GM19351 (cell line): ENCODE data around the gene FGD4.

Source experiments
- ATAC-seq: cut with Tn5 transposase; IDR thresholded peaks from one replicate; pipeline ENCODE4 v1.9.1; 2021; ENCODE audit warnings: mild to moderate bottlenecking, moderate library complexity; ENCODE audit not compliant: unreplicated experiment

FGD4 gene

DNA sequence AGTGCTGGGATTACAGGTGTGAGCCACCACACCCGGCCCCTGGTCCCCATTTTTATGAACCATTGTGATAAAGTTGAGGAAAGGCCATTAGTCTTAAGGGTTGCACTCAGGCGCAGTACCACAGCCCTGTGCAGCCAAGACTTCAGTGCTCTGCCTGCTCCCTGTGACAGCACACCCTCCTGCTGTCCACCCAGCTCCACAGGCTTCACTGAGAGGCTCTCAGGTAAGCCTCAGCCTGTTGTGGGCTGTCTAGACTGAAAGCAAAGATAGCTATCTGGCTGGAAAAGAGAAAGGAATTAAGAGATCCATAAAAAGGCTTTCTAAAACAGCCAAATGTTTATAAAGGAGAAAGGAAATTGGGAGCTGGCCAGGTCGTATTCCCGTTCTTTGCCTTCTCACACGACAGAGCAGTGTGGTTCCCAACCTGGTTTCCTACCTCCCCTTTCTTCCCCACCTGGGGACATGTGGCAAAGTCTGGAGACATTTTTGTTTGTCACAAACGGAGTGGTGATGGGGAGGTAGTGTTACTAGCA lies 260.6 kb downstream of the FGD4 start:
- ATAC-seq: no peak

DNA sequence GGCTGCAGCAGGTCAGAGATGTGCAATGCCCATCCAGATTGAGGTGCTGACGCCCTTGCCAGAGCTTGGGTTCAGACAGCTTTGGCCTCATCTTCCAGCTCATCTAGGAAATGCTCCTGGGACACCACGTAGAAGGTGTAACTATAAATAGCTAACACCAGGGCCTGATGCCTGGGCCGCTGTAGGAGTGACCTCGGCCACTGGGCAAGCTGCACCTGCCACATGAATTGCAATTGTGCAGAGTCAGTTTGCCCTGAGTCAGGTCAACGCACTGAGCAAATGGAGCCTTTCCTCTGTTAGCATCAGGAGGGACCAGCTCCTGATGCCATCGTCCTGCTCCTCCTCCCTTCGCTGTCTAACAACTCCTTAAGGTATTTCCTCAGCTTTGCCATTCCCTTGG lies 262.3 kb downstream of the FGD4 start:
- ATAC-seq: no peak

DNA sequence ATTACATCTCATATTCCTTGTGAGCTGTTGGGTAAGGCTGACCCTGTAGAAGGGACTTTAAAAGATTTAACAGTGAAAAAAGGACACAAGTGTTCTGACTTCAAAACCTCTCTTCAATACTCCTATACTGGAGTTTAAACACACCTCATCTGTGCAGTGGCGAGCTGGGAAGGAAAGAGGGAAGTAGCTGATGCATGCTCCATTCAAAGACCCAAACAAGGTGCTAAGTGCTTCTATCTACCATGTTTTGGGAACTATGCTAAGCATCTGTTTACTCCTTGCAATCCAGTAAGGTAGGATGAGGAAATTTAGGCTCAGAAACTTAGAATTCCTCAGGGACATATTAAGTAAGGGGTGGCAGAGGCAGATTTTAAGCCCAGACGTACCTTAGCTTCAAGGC lies 263.3 kb downstream of the FGD4 start:
- ATAC-seq: no peak

DNA sequence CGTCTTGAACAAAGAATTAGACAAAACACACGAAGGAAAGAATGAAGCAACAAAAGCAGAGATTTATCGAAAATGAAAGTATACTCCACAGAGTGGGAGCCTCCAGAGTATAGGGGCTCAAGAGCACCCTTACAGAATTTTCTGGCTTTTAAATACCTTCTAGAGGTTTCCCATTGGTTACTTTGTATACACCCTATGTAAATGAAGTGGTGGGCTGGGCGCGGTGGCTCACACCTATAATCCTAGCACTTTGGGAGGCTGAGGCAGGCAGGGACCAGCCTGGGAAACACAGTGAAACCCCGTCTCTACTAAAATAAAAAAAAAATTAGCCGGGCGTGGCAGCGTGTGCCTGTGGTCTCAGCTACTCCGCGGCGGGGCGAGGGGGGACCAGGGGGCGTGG lies 266.7 kb downstream of the FGD4 start:
- no peak for ATAC-seq

DNA sequence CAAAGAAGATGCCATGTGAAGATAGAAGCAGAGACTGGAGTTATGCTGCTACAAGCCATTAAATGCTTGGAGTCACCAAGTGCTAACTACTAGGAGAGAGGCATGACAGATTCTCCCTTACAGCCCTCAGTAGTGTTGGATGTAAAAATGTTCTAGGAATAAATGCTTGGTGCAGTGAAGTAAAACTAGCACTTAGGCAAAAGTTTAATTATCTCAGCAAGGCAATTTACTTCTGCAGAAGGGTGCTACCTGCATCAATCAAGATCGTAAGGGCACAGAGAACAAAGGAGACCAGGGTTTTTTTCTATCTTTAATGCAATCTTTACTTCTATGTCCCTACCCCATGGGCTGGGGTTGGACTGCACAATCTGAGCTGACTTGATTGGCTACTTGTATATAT lies 270.2 kb downstream of the FGD4 start:
- ATAC-seq: no peak

DNA sequence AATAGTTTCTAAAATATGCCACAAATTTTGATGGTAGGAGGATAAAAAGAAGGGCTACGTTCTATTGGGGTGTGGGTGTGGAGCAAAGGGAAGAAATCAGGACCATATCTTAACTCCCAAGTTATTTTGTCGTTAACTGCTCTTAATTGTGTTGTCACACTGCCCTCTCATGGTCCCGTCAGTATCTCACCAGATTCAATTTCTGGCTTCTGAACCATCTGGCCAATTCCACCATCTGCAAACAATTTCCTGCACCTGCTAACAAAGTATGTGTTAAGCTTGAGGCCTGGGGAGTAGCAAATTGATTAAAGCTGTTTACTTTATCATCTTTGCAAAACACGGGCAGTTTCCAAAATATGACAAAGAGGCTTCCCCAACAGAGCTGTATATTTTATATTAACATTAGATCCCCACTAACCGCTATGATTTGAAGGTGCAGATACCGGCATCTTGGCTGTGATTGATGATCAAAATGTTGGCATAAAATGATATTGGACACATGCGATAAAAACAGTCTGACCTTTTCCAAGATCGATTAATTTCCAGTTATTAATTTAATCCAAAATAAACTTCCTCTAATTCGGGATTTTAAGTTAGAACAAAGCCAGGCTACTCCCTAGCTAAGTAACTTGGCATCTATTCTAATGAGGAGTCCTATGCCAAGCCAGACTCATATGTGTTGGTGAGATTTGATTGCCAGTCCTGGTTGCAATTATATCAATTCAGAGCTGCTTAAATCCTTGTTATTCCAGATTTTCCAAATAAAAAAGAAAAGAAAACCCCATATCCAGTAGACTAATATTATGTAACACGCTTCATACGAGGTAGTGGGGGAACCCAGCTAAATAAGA lies 272.8 kb downstream of the FGD4 start:
- peak; percentile 54 for ATAC-seq

DNA sequence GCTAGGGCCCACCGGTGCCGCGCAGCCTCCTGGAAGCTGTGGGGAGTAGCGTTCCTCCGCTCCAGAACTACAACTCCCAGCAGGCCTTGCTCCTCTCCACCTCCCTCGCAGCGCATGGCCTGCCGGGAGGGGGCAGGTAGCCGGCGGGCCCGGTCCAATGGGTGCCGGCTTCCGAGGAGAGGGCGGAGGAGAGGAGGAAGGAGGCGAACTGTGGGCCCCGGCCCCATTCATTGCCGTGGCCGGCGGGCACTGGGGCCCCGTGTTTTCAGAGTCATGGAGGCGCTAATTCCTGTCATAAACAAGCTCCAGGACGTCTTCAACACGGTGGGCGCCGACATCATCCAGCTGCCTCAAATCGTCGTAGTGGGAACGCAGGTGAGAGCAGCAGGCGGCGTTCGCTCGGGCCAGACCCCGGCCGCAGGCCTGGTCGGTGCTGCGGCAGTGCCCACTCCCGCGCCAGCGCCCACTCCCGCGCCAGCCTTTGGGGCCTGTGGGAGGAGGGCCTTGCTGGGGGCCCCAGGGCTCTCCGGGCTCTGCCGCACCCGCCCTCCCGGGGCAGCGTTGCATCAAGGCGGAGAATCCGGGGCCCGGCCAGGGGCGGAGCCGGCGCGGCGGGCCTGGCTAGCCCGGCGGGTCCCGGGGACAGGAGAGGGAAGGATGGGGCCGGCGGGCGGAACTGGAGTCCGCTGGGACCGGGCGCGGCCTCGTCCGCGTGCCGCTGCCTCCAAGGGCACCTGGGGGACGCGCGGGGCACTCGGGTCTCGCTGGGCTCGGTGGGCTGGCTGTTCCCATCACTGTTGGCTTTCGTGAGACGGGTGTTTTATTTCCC lies 279.9 kb downstream of the FGD4 start, which contains the start of gene DNM1L:
Gene DNM1L (plus strand): TSS at position 211 of the 829 bp plus-strand sequence. CDS start 63 bp downstream, at position 274.
- peak; percentile 92 for ATAC-seq

DNA sequence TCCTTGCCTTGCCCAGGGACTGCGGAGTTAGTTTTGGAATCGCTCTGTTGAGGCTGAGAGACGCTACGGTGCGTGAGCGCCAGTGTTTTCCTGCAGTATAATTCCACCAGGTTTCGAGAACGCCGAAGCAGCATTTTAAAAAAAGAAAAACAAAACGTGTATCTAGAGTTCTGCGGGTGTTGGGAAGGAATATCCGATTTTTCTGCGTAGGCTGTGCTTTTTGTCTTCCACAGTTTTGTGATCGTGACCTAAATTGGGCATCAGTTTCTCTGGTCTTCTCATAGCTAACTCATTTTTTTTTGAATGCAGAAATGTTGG lies 280.5 kb downstream of the FGD4 start:
- ATAC-seq: no peak

DNA sequence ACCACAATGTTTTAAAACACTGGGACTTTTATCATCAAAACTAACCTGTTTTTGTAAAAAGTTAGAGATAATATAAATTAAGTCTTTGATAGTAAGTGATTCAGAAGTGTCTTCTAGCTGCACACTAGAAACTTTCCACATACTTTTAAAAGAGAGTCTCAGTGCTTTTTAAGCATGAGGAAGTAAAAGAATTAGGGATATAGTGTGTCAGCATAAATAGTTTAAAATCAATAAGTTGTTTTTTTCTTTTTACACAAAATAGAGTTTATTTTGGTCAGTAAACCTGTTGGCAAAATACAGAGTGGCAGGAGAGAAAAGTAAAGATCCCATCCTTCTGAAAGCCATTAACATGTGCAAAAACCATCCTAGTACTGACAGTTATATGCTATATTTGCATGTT lies 281.4 kb downstream of the FGD4 start:
- no peak for ATAC-seq

DNA sequence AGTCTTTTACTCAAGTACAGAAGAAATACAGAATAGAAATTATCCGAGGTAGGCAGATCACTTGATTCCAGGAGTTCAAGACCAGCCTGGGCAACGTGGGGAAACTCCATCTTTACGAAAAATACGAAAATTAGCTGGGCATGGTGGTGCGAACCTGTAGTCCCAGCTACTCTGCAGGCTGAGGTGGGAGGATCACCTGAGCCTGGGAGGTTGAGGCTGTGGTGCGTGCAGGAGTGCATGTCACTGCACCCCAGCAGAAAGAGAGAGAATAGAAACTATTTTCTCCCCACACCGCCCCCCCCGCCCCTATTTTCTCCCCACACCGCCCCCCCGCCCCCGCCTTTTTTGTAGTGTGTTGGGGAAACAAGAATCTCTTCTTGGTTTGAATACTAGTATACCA lies 281.9 kb downstream of the FGD4 start:
- no peak for ATAC-seq

DNA sequence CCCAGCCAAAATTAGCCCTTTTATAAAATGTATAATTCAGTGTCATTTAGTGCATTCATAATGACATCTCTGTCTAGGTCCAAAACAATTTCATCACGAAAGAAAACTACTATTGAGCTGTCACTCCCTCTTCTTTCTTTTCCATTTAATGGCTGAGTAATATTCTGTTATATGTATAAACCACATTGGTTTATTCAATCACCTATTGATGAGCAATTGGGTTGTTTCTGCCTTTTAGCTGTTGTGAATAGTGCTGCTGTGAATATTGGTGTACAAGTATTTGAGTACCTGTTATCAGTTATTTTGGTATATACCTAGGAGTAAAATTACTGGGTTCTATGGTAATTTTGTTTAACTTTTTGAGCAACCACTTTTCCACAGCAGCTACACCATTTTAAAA lies 287.0 kb downstream of the FGD4 start:
- no peak for ATAC-seq

DNA sequence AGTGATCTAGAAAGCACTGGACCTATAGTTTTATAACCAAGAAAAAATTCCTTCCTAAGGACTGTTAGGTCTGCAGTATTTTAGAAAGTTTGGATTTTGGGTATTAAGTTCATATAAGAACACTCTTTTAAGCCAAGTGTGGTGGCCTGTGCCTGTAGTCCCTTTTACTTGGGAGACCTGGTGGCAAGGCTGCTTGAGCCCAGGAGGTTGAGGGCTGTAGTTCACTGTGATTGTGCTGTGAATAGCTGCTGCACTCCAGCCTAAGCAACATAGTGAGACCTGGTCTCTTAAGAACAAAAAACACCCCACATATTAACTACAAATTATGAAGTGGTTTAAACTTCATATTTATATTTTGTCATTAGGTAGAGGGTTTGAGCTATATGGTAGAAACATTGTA lies 289.4 kb downstream of the FGD4 start:
- no peak for ATAC-seq

DNA sequence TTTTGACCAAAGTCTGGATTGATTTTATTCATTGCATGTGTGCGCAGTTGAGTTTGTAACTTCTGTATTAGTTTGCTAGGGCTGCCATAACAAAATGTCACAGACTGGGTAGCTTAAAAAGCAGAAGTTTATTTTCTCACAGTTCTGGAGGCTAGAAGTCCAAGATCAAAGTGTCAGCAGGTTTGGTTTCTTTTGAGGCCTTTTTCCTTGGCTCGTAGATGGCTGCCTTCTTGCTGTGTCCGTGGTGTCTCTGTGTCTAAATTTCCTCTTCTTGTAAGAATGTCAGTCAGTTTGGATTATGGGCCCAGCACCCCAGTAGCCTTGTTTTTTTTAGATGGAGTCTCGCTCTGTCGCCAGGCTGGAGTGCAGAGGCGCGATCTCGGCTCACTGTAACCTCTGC lies 291.6 kb downstream of the FGD4 start:
- ATAC-seq: no peak

DNA sequence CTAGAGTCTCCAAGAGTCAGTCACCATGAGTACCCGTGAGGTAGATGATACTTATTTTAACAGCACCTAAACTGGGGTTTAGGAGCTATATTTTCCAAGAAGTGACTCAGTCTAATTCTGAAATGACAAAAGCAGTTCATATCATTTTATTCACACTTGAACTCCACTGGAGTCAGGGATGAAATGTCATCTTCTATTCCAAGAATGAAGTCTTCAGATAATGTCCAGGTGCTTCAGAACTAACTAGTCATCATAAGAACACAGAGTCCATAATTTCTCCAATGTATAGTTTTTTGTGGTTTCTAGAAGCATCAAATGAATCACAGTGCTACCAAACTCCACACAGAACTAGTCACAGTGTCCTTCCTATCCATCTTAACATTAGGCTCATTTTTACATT lies 293.0 kb downstream of the FGD4 start:
- no peak for ATAC-seq

DNA sequence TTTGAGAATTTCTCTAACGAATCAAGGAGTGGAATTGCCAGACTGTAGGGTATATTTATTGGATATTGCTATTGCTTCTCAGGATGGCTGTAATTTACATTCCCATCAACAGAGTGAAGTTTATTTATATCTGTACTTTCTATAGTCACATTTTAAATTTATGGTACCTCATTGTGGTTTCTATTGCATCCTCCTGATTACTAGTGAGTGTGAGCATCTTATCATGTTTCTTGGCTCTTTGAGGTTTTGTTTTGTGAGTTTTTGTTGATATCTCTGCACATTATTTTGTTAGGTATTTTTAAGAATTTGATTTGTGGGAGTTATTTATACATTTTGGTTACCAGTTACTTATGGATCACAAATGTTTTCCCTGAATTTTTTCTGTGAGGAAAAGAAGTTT lies 293.7 kb downstream of the FGD4 start:
- no peak for ATAC-seq
